Keratinocyte (primary cell): Measurements from ENCODE around the gene WT1. TPM values are rescaled to one million over a fixed set of nuclear protein-coding genes. Genes with fewer than 3 reads are reported as not detected.
A peak's percentile ranks its signal among the peaks of the same experiment; 100 is the strongest.

ENCODE experiments used
- DNase-seq: peaks from one replicate; pipeline ENCODE4 v3.0.0-alpha.2; 2011; ENCODE audit warnings: low read depth, missing footprints, low spot score
- FAIRE-seq: peaks from 2 replicates; lab custom pipeline; 2011; peaks lifted over from hg19 to GRCh38; lab: Jason Lieb, UNC
- H2AFZ ChIP-seq: 2 replicates; pipeline ENCODE4 v1.6.0; 2012; ENCODE audit warnings: low read length, control low read depth, inconsistent platforms; ENCODE audit not compliant: control insufficient read depth
- H3K27ac ChIP-seq: 2 replicates; pipeline ENCODE4 v1.5.1; 2011; ENCODE audit warnings: low read length; ENCODE audit not compliant: control insufficient read depth, insufficient read depth
- H3K27me3 ChIP-seq: 3 replicates; pipeline ENCODE4 v1.6.0; 2011; ENCODE audit warnings: low read length; ENCODE audit not compliant: control insufficient read depth, insufficient read depth; ENCODE audit errors: extremely low read depth
- H3K36me3 ChIP-seq, 2 experiments: 2 replicates in 1 of 2; 3 replicates in 1 of 2; pipeline ENCODE4 v1.5.1; 2011; ENCODE audit warnings: low read length in 2 of 2, mild to moderate bottlenecking in 1 of 2; ENCODE audit not compliant: control insufficient read depth in 2 of 2, insufficient read depth in 2 of 2; ENCODE audit errors: extremely low read depth in 1 of 2
- H3K4me1 ChIP-seq: 3 replicates; pipeline ENCODE4 v1.5.1; 2011; ENCODE audit warnings: low read length; ENCODE audit not compliant: control insufficient read depth, insufficient read depth; ENCODE audit errors: extremely low read depth
- H3K4me2 ChIP-seq: 3 replicates; pipeline ENCODE4 v1.6.0; 2011; ENCODE audit warnings: low read depth, low read length; ENCODE audit not compliant: control insufficient read depth, insufficient read depth; ENCODE audit errors: extremely low read depth
- H3K4me3 ChIP-seq, 3 experiments: fragments of 200-600 bp in 1 of 3; sonication (generic) in 1 of 3; 2 replicates in 2 of 3; 3 replicates in 1 of 3; pipeline ENCODE4 v1.5.1; 2011 to 2016; ENCODE audit warnings: low read length in 3 of 3, mild to moderate bottlenecking in 3 of 3, control low read depth in 2 of 3, inconsistent platforms in 1 of 3, low read depth in 1 of 3, mixed read lengths in 1 of 3, mixed run types in 1 of 3, moderate library complexity in 1 of 3; ENCODE audit not compliant: control insufficient read depth in 2 of 3, insufficient read depth in 2 of 3; ENCODE audit errors: extremely low read depth in 1 of 3
- H3K79me2 ChIP-seq: 2 replicates; pipeline ENCODE4 v1.6.0; 2012; ENCODE audit warnings: low read length; ENCODE audit not compliant: control insufficient read depth, insufficient read depth
- H3K9ac ChIP-seq: 3 replicates; pipeline ENCODE4 v1.6.0; 2011; ENCODE audit warnings: low read length; ENCODE audit not compliant: control insufficient read depth, insufficient read depth; ENCODE audit errors: extremely low read depth
- H3K9me1 ChIP-seq: 3 replicates; pipeline ENCODE4 v1.6.0; 2011; ENCODE audit warnings: low read length; ENCODE audit not compliant: control insufficient read depth, insufficient read depth; ENCODE audit errors: extremely low read depth
- H3K9me3 ChIP-seq: 2 replicates; pipeline ENCODE4 v1.5.1; 2012; ENCODE audit warnings: low read depth, low read length; ENCODE audit not compliant: control insufficient read depth
- H4K20me1 ChIP-seq: 3 replicates; pipeline ENCODE4 v1.6.0; 2011; ENCODE audit warnings: low read length; ENCODE audit not compliant: control insufficient read depth, insufficient read depth; ENCODE audit errors: extremely low read depth
- CTCF ChIP-seq, 3 experiments: IDR thresholded peaks in 1 of 3; conservative IDR thresholded peaks in 1 of 3; optimal IDR thresholded peaks in 1 of 3; 2 replicates in 2 of 3; 3 replicates in 1 of 3; pipeline versions ENCODE3 to v1.5.1; 2011; ENCODE audit warnings: low read length in 3 of 3, mild to moderate bottlenecking in 3 of 3, moderate library complexity in 2 of 3, control low read depth in 1 of 3, inconsistent platforms in 1 of 3; ENCODE audit not compliant: insufficient read depth in 2 of 3; ENCODE audit errors: extremely low read depth in 1 of 3
- EZH2 ChIP-seq: IDR thresholded peaks from one replicate; pipeline ENCODE4 v1.6.1; 2012; ENCODE audit warnings: inconsistent platforms, mild to moderate bottlenecking, low read length, moderate library complexity
- dilution Hi-C: fragments of 300-500 bp; cut with MboI; formaldehyde crosslinking; loops from one replicate; pipeline ENCODE4 v1.7.0; 2020; ENCODE audit warnings: low sequenced_read_pairs; ENCODE audit not compliant: extremely low pct_ligation_motif_present
- polyA plus RNA-seq, 5 experiments: library from polyadenylated mRNA; depleted of rRNA in 3 of 5; stranded (reverse) in 3 of 5; stranded (forward) in 1 of 5; unstranded in 1 of 5; fragments of >200 nt; gene quantifications; 1 replicate in 1 of 5; 2 replicates in 3 of 5; 3 replicates in 1 of 5; pipeline versions ENCODE4 v1.2.1 to v1.2.3, GENCODE V29; 2011 to 2012; ENCODE audit warnings: missing spikeins in 2 of 5, low read depth in 1 of 5, low replicate concordance in 1 of 5

The WT1 gene
- polyA plus RNA-seq, 1 donor (not counting 4 experiments of a cell fraction or from before 2014, with no cell fraction given): not detected

- H3K79me2 ChIP-seq: no peaks in the 10 kb centered on the region
- FAIRE-seq (no peak), DNase-seq (no peak)
- H3K4me1 ChIP-seq: no peaks in the 10 kb centered on the region
- H3K9me3 ChIP-seq: no peaks in the 10 kb centered on the region
- no peak overlapping the region for H3K4me2 ChIP-seq
- no peak overlapping the region for H3K9ac ChIP-seq
- no peaks in the 10 kb centered on the region for H3K9me1 ChIP-seq
- no peak overlapping the region for H2AFZ ChIP-seq
- no peak overlapping the region for H3K4me3 ChIP-seq
- dilution Hi-C loops: no loop called here
- TF ChIP-seq CTCF (optimal IDR thresholded peaks at IDR 0.05 in 1 of 3, IDR thresholded peaks at IDR 0.05 in 1 of 3, conservative IDR thresholded peaks at IDR 0.05 in 1 of 3; ENCODE audit: extremely low read depth in 1 of 3, insufficient read depth in 2 of 3, low read length in 3 of 3) (no peak), EZH2 (no peak)
- no peaks in the 10 kb centered on the region for H4K20me1 ChIP-seq
- H3K36me3 ChIP-seq: no peaks in the 10 kb centered on the region
- peaks cover 98% of the 10 kb centered on the region for H3K27me3 ChIP-seq
- no peak overlapping the region for H3K27ac ChIP-seq
Measured at GRCh38 chr11:32432565-32432964, 2.8 kb downstream of the WT1 start.

GRCh38 chr11:32430568-32431381 lies 4.6 kb downstream of the WT1 start:
- no peak for DNase-seq
- Histone ChIP-seq H3K9me3 (no peaks in the 10 kb centered on the region), H3K27me3 (peaks cover 98% of the 10 kb centered on the region), H3K79me2 (no peaks in the 10 kb centered on the region), H3K27ac (no peak overlapping the region), H3K4me3 (no peak overlapping the region), H3K9me1 (no peaks in the 10 kb centered on the region), H4K20me1 (no peaks in the 10 kb centered on the region), H3K4me1 (no peaks in the 10 kb centered on the region), H3K4me2 (no peak overlapping the region), H3K9ac (no peak overlapping the region), H3K36me3 (no peaks in the 10 kb centered on the region), H2AFZ (no peak overlapping the region)
- peak in 2 of 3 experiments; percentile 10 to 20 for TF ChIP-seq CTCF (optimal IDR thresholded peaks at IDR 0.05 in 1 of 3, IDR thresholded peaks at IDR 0.05 in 1 of 3, conservative IDR thresholded peaks at IDR 0.05 in 1 of 3; ENCODE audit: extremely low read depth in 1 of 3, insufficient read depth in 2 of 3, low read length in 3 of 3)
- TF ChIP-seq EZH2: no peak
- FAIRE-seq: no peak
- dilution Hi-C loops: no loop called here
